ENCODE results near the gene RBP2.

RBP2 gene

GRCh38 chr3:139476348-139476747 lies at the start of gene RBP2:
RBP2 (minus strand) TSS chr3:139476516; CDS start chr3:139476459, 57 bp downstream.
- H3K4me3 ChIP-seq = no peak within 1 kb of the TSS
- H3K27ac ChIP-seq = peak within 1 kb of the TSS in 4 of 21 experiments; percentile 66 to 81 (median 76)

- H3K27ac ChIP-seq = no peak overlapping the region
These were observed 48.7 kb upstream of the RBP2 start for GRCh38 chr3:139524841-139525636.

GRCh38 chr3:139523718-139524117 lies 47.4 kb upstream of the RBP2 start:
- Histone ChIP-seq H3K27ac (no peak overlapping the region), H3K4me3 (no peak overlapping the region)

More at GRCh38 chr3:139524841-139525636, 48.7 kb upstream of the RBP2 start:
- no peak overlapping the region for H3K4me3 ChIP-seq

GRCh38 chr3:139523166-139523565 lies 46.9 kb upstream of the RBP2 start:
- no peak overlapping the region for H3K27ac ChIP-seq
- H3K4me3 ChIP-seq = no peak overlapping the region

DNA sequence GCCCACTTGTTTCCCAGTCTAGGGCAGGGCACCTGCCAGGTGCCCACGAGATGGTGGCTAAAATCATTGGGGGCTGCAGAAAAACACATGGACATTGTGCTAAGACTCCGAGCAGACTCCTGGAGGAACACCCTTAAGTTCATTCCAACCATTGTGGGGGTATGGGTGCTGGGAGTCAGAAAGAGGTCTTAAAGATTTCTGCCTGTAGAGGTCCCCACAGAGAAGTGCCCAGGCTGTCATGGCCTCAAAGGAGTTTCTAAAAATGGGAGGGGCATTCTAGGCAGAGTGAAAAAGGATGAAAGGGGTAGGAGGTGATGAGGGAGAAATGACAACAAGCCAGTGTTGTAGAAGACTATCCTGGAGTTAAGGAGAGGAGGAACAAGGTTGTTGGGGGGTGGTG lies 46.1 kb upstream of the RBP2 start:
- Histone ChIP-seq H3K27ac (no peak overlapping the region), H3K4me3 (no peak overlapping the region)

- H3K4me3 ChIP-seq = no peak overlapping the region
These were observed 45.5 kb upstream of the RBP2 start for GRCh38 chr3:139521816-139522215.

GRCh38 chr3:139521144-139521543 lies 44.8 kb upstream of the RBP2 start:
- Histone ChIP-seq H3K4me3 (no peak overlapping the region), H3K27ac (no peak overlapping the region)

More at GRCh38 chr3:139521816-139522215, 45.5 kb upstream of the RBP2 start:
- no peak overlapping the region for H3K27ac ChIP-seq

DNA sequence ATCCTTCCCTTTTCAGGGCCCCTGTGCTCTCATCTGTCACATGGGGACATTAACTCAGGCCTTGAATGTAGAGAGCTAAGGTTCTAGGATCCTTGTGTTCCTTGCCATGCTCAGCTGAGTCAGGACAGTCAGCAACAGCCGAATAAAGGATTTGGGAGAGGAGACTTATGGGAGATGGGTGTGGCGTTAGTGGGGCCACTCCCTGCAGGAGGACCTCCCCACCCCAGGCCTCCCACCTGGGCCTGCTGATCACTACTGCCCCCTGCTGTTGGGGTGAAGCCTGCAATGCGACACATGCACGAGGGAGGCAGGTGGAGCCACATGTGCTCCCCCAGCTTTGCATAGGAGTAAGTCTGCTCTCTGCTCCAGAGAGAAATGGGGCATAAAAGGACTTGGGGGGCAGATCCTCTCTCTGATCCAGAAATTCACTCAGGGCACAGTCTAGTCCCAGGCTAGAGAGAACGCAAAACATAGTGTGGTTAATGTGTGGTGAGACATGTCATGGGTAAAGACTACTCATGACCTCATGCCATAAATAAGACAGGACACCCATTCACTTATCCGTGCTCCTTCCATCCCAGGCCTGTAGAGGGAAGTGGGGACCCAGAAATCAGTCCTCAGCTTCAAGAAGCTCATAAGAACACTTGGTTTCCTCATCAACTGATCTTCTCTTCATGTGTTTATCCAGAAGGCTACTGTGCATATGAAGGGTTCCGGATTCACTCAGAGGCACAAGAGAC lies 43.9 kb upstream of the RBP2 start:
- no peak overlapping the region for H3K4me3 ChIP-seq
- no peak overlapping the region for H3K27ac ChIP-seq

GRCh38 chr3:139518926-139519842 lies 42.9 kb upstream of the RBP2 start:
- no peak overlapping the region for H3K4me3 ChIP-seq
- no peak overlapping the region for H3K27ac ChIP-seq

DNA sequence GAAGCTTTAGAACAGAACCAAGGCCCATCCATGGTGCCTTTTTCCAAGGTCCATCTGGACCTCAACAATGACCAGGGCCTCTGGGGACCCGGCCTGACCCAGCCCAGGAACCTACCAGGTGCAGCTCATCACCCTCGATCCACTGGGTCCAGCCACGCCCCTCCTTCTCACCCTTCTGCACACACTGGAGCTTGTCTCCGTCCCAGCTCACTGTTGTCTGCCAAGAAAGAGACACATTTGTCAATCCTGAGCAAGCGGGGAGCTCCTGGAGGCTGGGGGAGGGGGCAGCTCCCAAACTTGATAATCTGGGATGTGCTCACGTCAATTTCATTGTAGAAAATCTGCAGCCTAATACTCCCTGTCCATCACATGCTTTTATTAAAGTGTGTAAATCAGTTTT lies 42.0 kb upstream of the RBP2 start:
- no peak overlapping the region for H3K4me3 ChIP-seq
- no peak overlapping the region for H3K27ac ChIP-seq

DNA sequence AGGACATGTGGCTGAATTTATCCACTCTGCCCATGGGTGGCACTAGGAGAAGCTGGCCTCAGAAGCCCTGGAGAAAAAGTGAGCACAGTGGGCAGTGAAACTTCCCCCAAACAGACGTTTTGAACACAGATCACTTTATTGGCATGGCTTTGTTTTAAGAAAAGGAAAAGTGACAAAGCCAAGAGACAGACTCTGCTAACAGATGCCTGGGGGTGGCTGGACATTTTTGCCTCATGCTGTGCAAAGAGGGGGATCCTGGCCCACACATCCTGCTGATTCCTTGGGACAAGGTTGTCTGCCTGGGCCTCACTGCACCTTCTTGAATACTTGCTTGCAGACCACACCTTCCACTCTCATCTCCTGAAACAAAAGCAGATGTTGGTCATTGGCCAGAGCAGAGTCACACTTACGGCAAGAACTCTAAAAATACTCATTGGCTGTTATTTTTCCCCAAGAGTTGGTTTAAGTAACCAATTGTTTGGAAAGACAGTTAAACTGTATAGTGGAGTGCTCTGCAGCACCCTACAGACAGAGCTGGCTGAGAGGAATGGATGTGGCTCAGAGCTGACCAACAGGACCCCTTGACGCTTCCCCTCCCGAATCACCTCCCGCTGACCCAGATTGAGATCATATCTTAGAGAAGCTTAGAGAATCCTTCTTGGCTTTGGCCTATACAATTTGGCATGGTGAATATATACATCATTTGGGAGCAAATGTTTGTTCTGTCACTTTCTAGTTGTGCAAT lies 41.2 kb upstream of the RBP2 start:
- H3K4me3 ChIP-seq = no peak overlapping the region

GRCh38 chr3:139514741-139515140 lies 38.4 kb upstream of the RBP2 start:
- Histone ChIP-seq H3K27ac (no peak overlapping the region), H3K4me3 (no peak overlapping the region)

More for the DNA sequence above, 41.2 kb upstream of the RBP2 start:
- no peak overlapping the region for H3K27ac ChIP-seq

DNA sequence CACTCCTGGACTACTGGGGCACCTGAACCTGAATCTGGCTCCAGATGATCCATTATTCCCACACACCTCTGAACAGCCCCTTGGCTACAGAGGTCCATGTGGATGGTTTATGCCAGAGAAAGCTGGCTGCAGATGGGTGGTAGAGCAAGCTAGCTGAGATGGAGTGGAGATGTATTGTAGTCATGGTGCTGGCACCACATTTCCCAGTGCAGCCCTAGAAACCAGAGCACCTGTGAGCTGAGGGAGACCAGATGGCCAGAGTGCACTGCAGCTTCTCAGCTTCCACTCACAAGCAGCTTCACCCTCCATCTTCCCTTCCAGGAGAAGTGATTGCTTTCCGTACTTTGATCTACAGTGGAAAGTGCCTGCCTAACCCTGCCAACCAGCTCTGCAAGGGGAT lies 33.3 kb upstream of the RBP2 start:
- H3K4me3 ChIP-seq = no peak overlapping the region
- H3K27ac ChIP-seq = no peak overlapping the region

DNA sequence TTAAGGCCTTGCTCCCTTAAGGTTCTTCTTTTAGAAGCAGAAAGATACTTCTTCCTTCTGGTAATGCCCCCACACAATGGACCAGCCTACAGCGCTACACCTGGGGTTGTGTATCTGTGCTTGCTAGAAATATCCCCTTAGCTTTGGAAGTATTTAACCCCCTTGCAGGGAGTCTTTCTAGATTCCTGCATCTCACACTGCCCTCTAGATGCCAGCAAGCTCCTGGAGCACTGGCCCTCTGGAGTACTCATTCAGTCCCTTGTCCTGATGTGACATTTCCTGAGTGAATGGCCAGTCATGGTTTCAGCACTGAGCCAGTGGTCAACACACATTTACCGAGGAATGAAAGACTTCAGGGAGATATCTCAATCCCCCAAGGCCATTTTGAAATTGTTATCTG lies 30.4 kb upstream of the RBP2 start:
- Histone ChIP-seq H3K27ac (no peak overlapping the region), H3K4me3 (no peak overlapping the region)

GRCh38 chr3:139505829-139506386 lies 29.6 kb upstream of the RBP2 start:
- Histone ChIP-seq H3K27ac (no peak overlapping the region), H3K4me3 (no peak overlapping the region)

GRCh38 chr3:139499536-139499935 lies 23.2 kb upstream of the RBP2 start:
- no peak overlapping the region for H3K27ac ChIP-seq

GRCh38 chr3:139493826-139494385 lies 17.6 kb upstream of the RBP2 start:
- H3K27ac ChIP-seq = no peak overlapping the region
- no peak overlapping the region for H3K4me3 ChIP-seq

More at GRCh38 chr3:139499536-139499935, 23.2 kb upstream of the RBP2 start:
- H3K4me3 ChIP-seq = no peak overlapping the region

GRCh38 chr3:139491966-139492365 lies 15.7 kb upstream of the RBP2 start:
- Histone ChIP-seq H3K4me3 (no peak overlapping the region), H3K27ac (no peak overlapping the region)

All from skin epidermis (tissue), 12 donors.